ENCODE data around the gene LRBA.

- TF ChIP-seq POLR2A (IDR thresholded peaks at IDR 0.05) (no peak), EP300 (IDR thresholded peaks at IDR 0.05) (no peak)
- TF ChIP-seq, protein P1, sequence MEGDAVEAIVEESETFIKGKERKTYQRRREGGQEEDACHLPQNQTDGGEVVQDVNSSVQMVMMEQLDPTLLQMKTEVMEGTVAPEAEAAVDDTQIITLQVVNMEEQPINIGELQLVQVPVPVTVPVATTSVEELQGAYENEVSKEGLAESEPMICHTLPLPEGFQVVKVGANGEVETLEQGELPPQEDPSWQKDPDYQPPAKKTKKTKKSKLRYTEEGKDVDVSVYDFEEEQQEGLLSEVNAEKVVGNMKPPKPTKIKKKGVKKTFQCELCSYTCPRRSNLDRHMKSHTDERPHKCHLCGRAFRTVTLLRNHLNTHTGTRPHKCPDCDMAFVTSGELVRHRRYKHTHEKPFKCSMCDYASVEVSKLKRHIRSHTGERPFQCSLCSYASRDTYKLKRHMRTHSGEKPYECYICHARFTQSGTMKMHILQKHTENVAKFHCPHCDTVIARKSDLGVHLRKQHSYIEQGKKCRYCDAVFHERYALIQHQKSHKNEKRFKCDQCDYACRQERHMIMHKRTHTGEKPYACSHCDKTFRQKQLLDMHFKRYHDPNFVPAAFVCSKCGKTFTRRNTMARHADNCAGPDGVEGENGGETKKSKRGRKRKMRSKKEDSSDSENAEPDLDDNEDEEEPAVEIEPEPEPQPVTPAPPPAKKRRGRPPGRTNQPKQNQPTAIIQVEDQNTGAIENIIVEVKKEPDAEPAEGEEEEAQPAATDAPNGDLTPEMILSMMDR (IDR thresholded peaks at IDR 0.05): no peak
Measured at GRCh38 chr4:150283689-150284088, 731.4 kb downstream of the LRBA start.

Data from stomach (tissue), 4 donors.